SK-N-SH (cell line): ENCODE results near the gene NAA10. TPM values are rescaled to one million over a fixed set of nuclear protein-coding genes. Genes with fewer than 3 reads are reported as not detected.

Source experiments
- CTCF ChIA-PET: fragments of 300-600, 350-600 bp; formaldehyde crosslinking; extraction: SDS; loops from one replicate; lab custom pipeline; 2021; lab: Yijun Ruan, JAX
- POLR2A ChIA-PET: fragments of 350-600 bp; sonication (Branson Sonifier 250); formaldehyde crosslinking; extraction: SDS; loops from one replicate; lab custom pipeline; 2020; ENCODE audit warnings: antibody characterized with exemption, inconsistent platforms; lab: Yijun Ruan, JAX
- DNase-seq: peaks from one replicate; pipeline ENCODE4 v3.0.0; 2012
- H2AFZ ChIP-seq: fragments of 200-600 bp; sonication (generic); 2 replicates; pipeline ENCODE4 v1.8.1; 2016; ENCODE audit warnings: antibody characterized with exemption, mild to moderate bottlenecking, low read depth
- H3F3A ChIP-seq: fragments of 200-600 bp; sonication (generic); replicated peaks from 2 replicates; pipeline ENCODE3; 2016; ENCODE audit warnings: antibody characterized with exemption, mild to moderate bottlenecking; ENCODE audit not compliant: insufficient read depth
- H3K27ac ChIP-seq, 2 experiments: fragments of 200-500 bp in 1 of 2; fragments of 200-600 bp in 1 of 2; sonication (Bioruptor generic) in 1 of 2; sonication (generic), shearing (Covaris generic) in 1 of 2; 2 replicates each; pipeline versions ENCODE4 v1.5.1 to v1.6.1; 2014 to 2016; ENCODE audit warnings: low read depth in 2 of 2, inconsistent platforms in 1 of 2, low read length in 1 of 2, mild to moderate bottlenecking in 1 of 2, mixed read lengths in 1 of 2
- H3K27me3 ChIP-seq: fragments of 200-600 bp; sonication (generic), shearing (Covaris generic); 2 replicates; pipeline ENCODE4 v1.6.1; 2016; ENCODE audit warnings: mixed run types; ENCODE audit not compliant: insufficient read depth
- H3K36me3 ChIP-seq, 2 experiments: fragments of 200-500 bp in 1 of 2; fragments of 200-600 bp in 1 of 2; sonication (Bioruptor generic) in 1 of 2; sonication (generic) in 1 of 2; replicated peaks in 1 of 2; 2 replicates each; pipeline versions ENCODE3 to v1.5.1; 2014 to 2016; ENCODE audit warnings: low read length in 1 of 2, mild to moderate bottlenecking in 1 of 2; ENCODE audit not compliant: insufficient read depth in 2 of 2, control insufficient read depth in 1 of 2
- H3K4me1 ChIP-seq, 2 experiments: fragments of 200-500 bp in 1 of 2; fragments of 200-600 bp in 1 of 2; sonication (Bioruptor generic) in 1 of 2; sonication (generic), shearing (Covaris generic) in 1 of 2; 2 replicates each; pipeline versions ENCODE4 v1.5.1 to v1.6.1; 2014 to 2016; ENCODE audit warnings: low read depth in 1 of 2, low read length in 1 of 2, mixed run types in 1 of 2; ENCODE audit not compliant: insufficient read depth in 2 of 2, control insufficient read depth in 1 of 2
- H3K4me2 ChIP-seq: fragments of 200-600 bp; sonication (generic), shearing (Covaris generic); 2 replicates; pipeline ENCODE4 v1.6.1; 2017; ENCODE audit warnings: mixed run types
- H3K4me3 ChIP-seq, 2 experiments: fragments of 200-500 bp in 1 of 2; fragments of 200-600 bp in 1 of 2; sonication (Bioruptor generic) in 1 of 2; sonication (generic), shearing (Covaris generic) in 1 of 2; 2 replicates each; pipeline versions ENCODE4 v1.5.1 to v1.8.1; 2014 to 2016; ENCODE audit warnings: low read depth in 2 of 2, inconsistent platforms in 1 of 2, low read length in 1 of 2, mild to moderate bottlenecking in 1 of 2, mixed read lengths in 1 of 2, moderate library complexity in 1 of 2
- H3K79me2 ChIP-seq: fragments of 200-600 bp; sonication (generic); 2 replicates; pipeline ENCODE4 v1.8.1; 2017; ENCODE audit warnings: mild to moderate bottlenecking; ENCODE audit not compliant: insufficient read depth
- H3K9ac ChIP-seq: fragments of 200-600 bp; sonication (generic); 2 replicates; pipeline ENCODE4 v1.6.1; 2017; ENCODE audit warnings: mixed run types
- H3K9me2 ChIP-seq: fragments of 200-600 bp; sonication (generic); 2 replicates; pipeline ENCODE4 v1.6.1; 2017; ENCODE audit warnings: mixed run types
- H3K9me3 ChIP-seq: fragments of 200-600 bp; sonication (generic); 2 replicates; pipeline ENCODE4 v1.6.1; 2017; ENCODE audit warnings: mixed run types, mild to moderate bottlenecking, moderate library complexity
- H4K20me1 ChIP-seq: fragments of 200-600 bp; sonication (generic); 2 replicates; pipeline ENCODE4 v1.6.1; 2017; ENCODE audit warnings: mild to moderate bottlenecking, mixed run types; ENCODE audit not compliant: insufficient read depth
- ELF1 ChIP-seq: IDR thresholded peaks from 2 replicates; pipeline ENCODE4 v1.4.0; 2012
- FOXJ3 ChIP-seq: sonication (generic); formaldehyde crosslinking; IDR thresholded peaks from 2 replicates; pipeline ENCODE4 v1.5.1; 2020; ENCODE audit warnings: mild to moderate bottlenecking, missing genetic modification reagents
- GATA2 ChIP-seq: sonication (generic); formaldehyde crosslinking; IDR thresholded peaks from 2 replicates; pipeline ENCODE4 v1.5.0; 2020; ENCODE audit warnings: mild to moderate bottlenecking, missing genetic modification reagents
- JUND ChIP-seq: IDR thresholded peaks from 2 replicates; pipeline ENCODE4 v1.4.0; 2012
- MEF2A ChIP-seq: IDR thresholded peaks from 2 replicates; pipeline ENCODE4 v1.4.0; 2012; ENCODE audit warnings: low read depth, borderline replicate concordance
- NRF1 ChIP-seq: IDR thresholded peaks from 2 replicates; pipeline ENCODE4 v1.6.1; 2012; ENCODE audit warnings: low read depth, mild to moderate bottlenecking, low read length
- RCOR1 ChIP-seq: fragments of 150-350 bp; IDR thresholded peaks from 2 replicates; pipeline ENCODE4 v1.6.1; 2017; ENCODE audit warnings: antibody characterized with exemption, low read length
- RFX5 ChIP-seq: IDR thresholded peaks from 2 replicates; pipeline ENCODE4 v1.6.1; 2012; ENCODE audit warnings: mild to moderate bottlenecking, improper control_type of control experiment, low read length
- SIN3A ChIP-seq: IDR thresholded peaks from 2 replicates; pipeline ENCODE4 v1.6.1; 2012; ENCODE audit warnings: low read depth, mild to moderate bottlenecking, low read length, moderate library complexity, borderline replicate concordance
- SMC3 ChIP-seq: IDR thresholded peaks from 2 replicates; pipeline ENCODE4 v1.6.1; 2012; ENCODE audit warnings: low read depth, low read length, improper control_type of control experiment
- TCF12 ChIP-seq: IDR thresholded peaks from 2 replicates; pipeline ENCODE4 v1.4.0; 2012
- WGBS: methylation state at CpG from one replicate; pipeline ENCODE4 v1.1.6; 2017; ENCODE audit warnings: low lambda C conversion rate; 5-methylcytosine and 5-hydroxymethylcytosine counted together
- polyA plus RNA-seq, 3 experiments: library from polyadenylated mRNA; depleted of rRNA; stranded (reverse); fragments of >200 nt; gene quantifications; 2 replicates each; pipeline ENCODE4 v1.2.3, GENCODE V29; 2012
- TF ChIP-seq, protein P1 (sequence below): fragments of 150-350 bp; IDR thresholded peaks from 2 replicates; pipeline ENCODE4 v1.6.1; 2016; ENCODE audit warnings: mild to moderate bottlenecking, low read depth, low read length
- TF ChIP-seq, protein P2 (sequence below): fragments of 200-600 bp; sonication (generic); IDR thresholded peaks from 2 replicates; pipeline ENCODE4 v1.6.1; 2017; ENCODE audit warnings: antibody characterized with exemption, mild to moderate bottlenecking, moderate library complexity

The NAA10 gene
- polyA plus RNA-seq, 1 of the 3 experiments (the other 2 are of a cell fraction) = 229 TPM

- TF ChIP-seq, protein P1, sequence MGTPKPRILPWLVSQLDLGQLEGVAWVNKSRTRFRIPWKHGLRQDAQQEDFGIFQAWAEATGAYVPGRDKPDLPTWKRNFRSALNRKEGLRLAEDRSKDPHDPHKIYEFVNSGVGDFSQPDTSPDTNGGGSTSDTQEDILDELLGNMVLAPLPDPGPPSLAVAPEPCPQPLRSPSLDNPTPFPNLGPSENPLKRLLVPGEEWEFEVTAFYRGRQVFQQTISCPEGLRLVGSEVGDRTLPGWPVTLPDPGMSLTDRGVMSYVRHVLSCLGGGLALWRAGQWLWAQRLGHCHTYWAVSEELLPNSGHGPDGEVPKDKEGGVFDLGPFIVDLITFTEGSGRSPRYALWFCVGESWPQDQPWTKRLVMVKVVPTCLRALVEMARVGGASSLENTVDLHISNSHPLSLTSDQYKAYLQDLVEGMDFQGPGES = no peak
- TF ChIP-seq MEF2A (no peak), ELF1 (peak; percentile 82), GATA2 (CRISPR knock-in tag) (no peak), NRF1 (peak; percentile 73), SIN3A (no peak; the same call in 1 of the 2 replicates), SMC3 (peak; percentile 1; the same call in 1 of the 2 replicates), TCF12 (no peak), FOXJ3 (CRISPR knock-in tag) (peak; percentile 62; the same call in 1 of the 2 replicates), RFX5 (peak; percentile 60; the same call in 1 of the 2 replicates)
- TF ChIP-seq, protein P2, sequence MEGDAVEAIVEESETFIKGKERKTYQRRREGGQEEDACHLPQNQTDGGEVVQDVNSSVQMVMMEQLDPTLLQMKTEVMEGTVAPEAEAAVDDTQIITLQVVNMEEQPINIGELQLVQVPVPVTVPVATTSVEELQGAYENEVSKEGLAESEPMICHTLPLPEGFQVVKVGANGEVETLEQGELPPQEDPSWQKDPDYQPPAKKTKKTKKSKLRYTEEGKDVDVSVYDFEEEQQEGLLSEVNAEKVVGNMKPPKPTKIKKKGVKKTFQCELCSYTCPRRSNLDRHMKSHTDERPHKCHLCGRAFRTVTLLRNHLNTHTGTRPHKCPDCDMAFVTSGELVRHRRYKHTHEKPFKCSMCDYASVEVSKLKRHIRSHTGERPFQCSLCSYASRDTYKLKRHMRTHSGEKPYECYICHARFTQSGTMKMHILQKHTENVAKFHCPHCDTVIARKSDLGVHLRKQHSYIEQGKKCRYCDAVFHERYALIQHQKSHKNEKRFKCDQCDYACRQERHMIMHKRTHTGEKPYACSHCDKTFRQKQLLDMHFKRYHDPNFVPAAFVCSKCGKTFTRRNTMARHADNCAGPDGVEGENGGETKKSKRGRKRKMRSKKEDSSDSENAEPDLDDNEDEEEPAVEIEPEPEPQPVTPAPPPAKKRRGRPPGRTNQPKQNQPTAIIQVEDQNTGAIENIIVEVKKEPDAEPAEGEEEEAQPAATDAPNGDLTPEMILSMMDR = peak; percentile 46
Observed at GRCh38 chrX:153927922-153928760, 6.7 kb downstream of the NAA10 start (continued).

GRCh38 chrX:153927672-153927921, 7.2 kb downstream of the NAA10 start:
- H3K4me3 ChIP-seq = peak overlapping the region; percentile 71 to 94
- peaks cover 15% of the 10 kb centered on the region for H4K20me1 ChIP-seq
- peak overlapping the region; percentile 99 for H3K9ac ChIP-seq
- H3K27me3 ChIP-seq = peaks cover 5% of the 10 kb centered on the region; the same call in 1 of the 2 replicates
- H3K4me1 ChIP-seq = peaks cover 0 to 55% of the 10 kb centered on the region in 2 experiments; a peak in 1 of 4 replicates
- TF ChIP-seq JUND = no peak
- 0 out of 2 replicates have a peak, but pooled peaks have one; percentile 1 for TF ChIP-seq RCOR1
- TF ChIP-seq, all 33 proteins: peak for 1
- Histone ChIP-seq H2AFZ (peak overlapping the region; percentile 57), H3K27ac (peak overlapping the region; percentile 97), H3K36me3 (peaks cover 5 to 31% of the 10 kb centered on the region in 2 experiments), H3K9me3 (no peaks in the 10 kb centered on the region), H3K4me2 (peak overlapping the region; percentile 99), H3K79me2 (peaks cover 13% of the 10 kb centered on the region), H3K9me2 (no peaks in the 10 kb centered on the region), H3F3A (peaks cover 19% of the 10 kb centered on the region)
- CTCF ChIA-PET = interaction anchor here (1.1 to 16.7 kb wide), 7 partner anchors 10 to 164 kb away, joined by 3 to 271 read pairs (median 6); partner anchors contain the start of genes PLXNB3 and RENBP
- POLR2A ChIA-PET = interaction anchor here (0.6 to 1.7 kb wide), 8 partner anchors 13 to 52 kb away, joined by 3 to 9 read pairs (median 4); partner anchors contain the start of gene RENBP
- WGBS = 3% methylated on average over 4 of the region's 8 CpGs
- DNase-seq = no peak
